Duodenal mucosa (tissue), 2 donors: Measurements from ENCODE around the gene MDC1.
A peak's percentile ranks its signal among the peaks of the same experiment; 100 is the strongest.
"Not testable (repeated sequence)": the region's sequence is repeated elsewhere in the genome, so short reads cannot be mapped to it uniquely, and the experiment has no call there.

Experiments
- H3K27ac ChIP-seq: one replicate; pipeline ENCODE4 v1.7.0; 2013; ENCODE audit warnings: low read depth, low read length
- H3K27me3 ChIP-seq, 2 donors: one replicate each; pipeline ENCODE4 v1.7.0; 2013; ENCODE audit warnings: low read length in 2 of 2, control low read depth in 1 of 2; ENCODE audit not compliant: insufficient read depth in 2 of 2, control insufficient read depth in 1 of 2
- H3K36me3 ChIP-seq, 2 donors: one replicate each; pipeline ENCODE4 v1.7.0; 2013; ENCODE audit warnings: low read length in 2 of 2, control low read depth in 1 of 2; ENCODE audit not compliant: insufficient read depth in 2 of 2, control insufficient read depth in 1 of 2
- H3K4me1 ChIP-seq, 2 donors: one replicate each; pipeline ENCODE4 v1.7.0; 2013; ENCODE audit warnings: low read length in 2 of 2, control low read depth in 1 of 2; ENCODE audit not compliant: insufficient read depth in 2 of 2, control insufficient read depth in 1 of 2
- H3K4me3 ChIP-seq, 2 donors: one replicate each; pipeline ENCODE4 v1.7.0; 2013; ENCODE audit warnings: low read length in 2 of 2, low read depth in 1 of 2
- H3K9ac ChIP-seq, 2 donors: one replicate each; pipeline ENCODE4 v1.7.0; 2013; ENCODE audit warnings: low read length in 2 of 2, low read depth in 1 of 2
- H3K9me3 ChIP-seq, 2 donors: one replicate each; pipeline ENCODE4 v1.7.0; 2013; ENCODE audit warnings: low read length in 2 of 2, control low read depth in 1 of 2; ENCODE audit not compliant: control insufficient read depth in 1 of 2

The MDC1 gene

GRCh38 chr6:30717129-30717844 is at the start of gene MDC1:
Gene MDC1, minus strand, starts transcription at chr6:30717281. Its CDS starts 2,106 bp downstream, at chr6:30715175.
- Histone ChIP-seq H3K4me3 (peak within 1 kb of the TSS; percentile 67 to 83), H3K4me1 (peaks cover 11 to 21% of the 10 kb centered on the region in 2 donors), H3K27ac (peak within 1 kb of the TSS; percentile 85), H3K27me3 (no peaks in the 10 kb centered on the region), H3K36me3 (peaks cover 6 to 18% of the 10 kb centered on the region in 2 donors), H3K9me3 (no peaks in the 10 kb centered on the region), H3K9ac (peak within 1 kb of the TSS; percentile 68 to 69)

GRCh38 chr6:30766461-30767157 is 49.5 kb upstream of the MDC1 start:
- Histone ChIP-seq H3K36me3 (no peaks in the 10 kb centered on the region), H3K4me1 (peaks cover 29 to 37% of the 10 kb centered on the region in 2 donors), H3K27ac (no peak overlapping the region), H3K27me3 (no peaks in the 10 kb centered on the region), H3K4me3 (no peak overlapping the region), H3K9ac (no peak overlapping the region), H3K9me3 (no peaks in the 10 kb centered on the region)

GRCh38 chr6:30765495-30765894 is 48.4 kb upstream of the MDC1 start:
- not testable (repeated sequence) for H3K4me3 ChIP-seq, H3K9ac ChIP-seq, H3K9me3 ChIP-seq, H3K27ac ChIP-seq, H3K36me3 ChIP-seq, H3K27me3 ChIP-seq
- H3K4me1 ChIP-seq, result peaks cover 29 to 37% of the 10 kb centered on the region in 2 donors

GRCh38 chr6:30764490-30765043 is 47.5 kb upstream of the MDC1 start:
- H3K4me1 ChIP-seq, result peaks cover 23 to 34% of the 10 kb centered on the region in 2 donors
- not testable (repeated sequence) for H3K9me3 ChIP-seq, H3K27ac ChIP-seq, H3K9ac ChIP-seq, H3K36me3 ChIP-seq, H3K4me3 ChIP-seq, H3K27me3 ChIP-seq

GRCh38 chr6:30763618-30764489 is 46.8 kb upstream of the MDC1 start:
- Histone ChIP-seq H3K27ac (peak overlapping the region; percentile 23), H3K4me3 (peak overlapping the region in 1 of 2 donors; percentile 30), H3K9me3 (no peaks in the 10 kb centered on the region), H3K9ac (no peak overlapping the region), H3K27me3 (no peaks in the 10 kb centered on the region), H3K4me1 (peaks cover 23 to 30% of the 10 kb centered on the region in 2 donors), H3K36me3 (no peaks in the 10 kb centered on the region)

- Histone ChIP-seq H3K9ac (no peak overlapping the region), H3K9me3 (no peaks in the 10 kb centered on the region), H3K27me3 (no peaks in the 10 kb centered on the region), H3K27ac (peak overlapping the region; percentile 23), H3K4me1 (peaks cover 20 to 23% of the 10 kb centered on the region in 2 donors), H3K4me3 (no peak overlapping the region), H3K36me3 (no peaks in the 10 kb centered on the region)
Observed at GRCh38 chr6:30763155-30763617, 46.1 kb upstream of the MDC1 start.

- no peak overlapping the region for H3K9ac ChIP-seq
- H3K4me3 ChIP-seq, result no peak overlapping the region
- H3K36me3 ChIP-seq, result no peaks in the 10 kb centered on the region
- H3K4me1 ChIP-seq, result peaks cover 19 to 20% of the 10 kb centered on the region in 2 donors
- H3K27ac ChIP-seq, result no peak overlapping the region
- H3K9me3 ChIP-seq, result no peaks in the 10 kb centered on the region
- no peaks in the 10 kb centered on the region for H3K27me3 ChIP-seq
Observed at GRCh38 chr6:30761791-30762429, 44.8 kb upstream of the MDC1 start.

- no peak overlapping the region for H3K27ac ChIP-seq
- no peak overlapping the region for H3K9ac ChIP-seq
- H3K4me3 ChIP-seq, result no peak overlapping the region
- H3K9me3 ChIP-seq, result no peaks in the 10 kb centered on the region
- no peaks in the 10 kb centered on the region for H3K27me3 ChIP-seq
- H3K4me1 ChIP-seq, result peaks cover 19 to 20% of the 10 kb centered on the region in 2 donors
- H3K36me3 ChIP-seq, result no peaks in the 10 kb centered on the region
Observed at GRCh38 chr6:30760549-30760948, 43.5 kb upstream of the MDC1 start.

- peaks cover 19 to 20% of the 10 kb centered on the region in 2 donors for H3K4me1 ChIP-seq
- H3K9ac ChIP-seq, result no peak overlapping the region
- no peaks in the 10 kb centered on the region for H3K36me3 ChIP-seq
- H3K27me3 ChIP-seq, result no peaks in the 10 kb centered on the region
- H3K9me3 ChIP-seq, result no peaks in the 10 kb centered on the region
- H3K27ac ChIP-seq, result peak overlapping the region; percentile 17
- H3K4me3 ChIP-seq, result no peak overlapping the region
Observed at GRCh38 chr6:30759575-30760239, 42.6 kb upstream of the MDC1 start.
